Activated CD4-positive, alpha-beta T cell treated with anti-CD3 and anti-CD28 coated beads for 36 hours (primary cell): ENCODE results near the gene ATOH7. TPM values are rescaled to one million over a fixed set of nuclear protein-coding genes. Genes with fewer than 3 reads are reported as not detected.
"Not testable (repeated sequence)": the region's sequence is repeated elsewhere in the genome, so short reads cannot be mapped to it uniquely, and the experiment has no call there.

Source experiments
- ATAC-seq: fragments of 200-7000 bp; cut with Tn5 transposase; one replicate; pipeline ENCODE4 v1.10.0; 2021; ENCODE audit warnings: mild to moderate bottlenecking, moderate library complexity
- CTCF ChIA-PET: fragments of 350-600 bp; sonication (Branson Sonifier 250); formaldehyde crosslinking; loops from one replicate; lab custom pipeline; 2021; ENCODE audit warnings: antibody characterized with exemption; lab: Charles Lee
- POLR2A ChIA-PET: fragments of 350-600 bp; sonication (Branson Sonifier 250); formaldehyde crosslinking; loops from one replicate; lab custom pipeline; 2021; ENCODE audit warnings: antibody characterized with exemption, inconsistent platforms; lab: Charles Lee
- DNase-seq: peaks from one replicate; pipeline ENCODE4 v3.0.0-alpha.2; 2020
- H3K27ac Mint-ChIP-seq: one replicate; pipeline ENCODE4 v1.8.0; 2021; ENCODE audit warnings: mixed read lengths
- H3K27me3 Mint-ChIP-seq: one replicate; pipeline ENCODE4 v1.8.0; 2021; ENCODE audit warnings: mixed read lengths
- H3K36me3 Mint-ChIP-seq: one replicate; pipeline ENCODE4 v1.8.0; 2021; ENCODE audit warnings: low read depth, mixed read lengths
- H3K4me1 Mint-ChIP-seq: one replicate; pipeline ENCODE4 v1.8.0; 2021; ENCODE audit warnings: mixed read lengths
- H3K4me3 Mint-ChIP-seq: one replicate; pipeline ENCODE4 v1.8.0; 2021; ENCODE audit warnings: mild to moderate bottlenecking, moderate library complexity, mixed read lengths
- H3K9me3 Mint-ChIP-seq: one replicate; pipeline ENCODE4 v1.8.0; 2021; ENCODE audit warnings: low read depth, mixed read lengths
- intact Hi-C, 2 experiments: fragments of 100-400 bp; cut with DNase I in 1 of 2; cut with micrococcal nuclease in 1 of 2; formaldehyde crosslinking; loops; one replicate each; pipeline versions ENCODE4 v1.14.2 to v1.15.1; 2022 to 2024; cut with DNase I, micrococcal nuclease
- total RNA-seq, 2 experiments: library from RNA; stranded (reverse); gene quantifications; one replicate each; pipeline ENCODE4 v1.2.3, GENCODE V29; 2021

Gene ATOH7
- total RNA-seq, 2 experiments from 2014 or later = not detected

DNA sequence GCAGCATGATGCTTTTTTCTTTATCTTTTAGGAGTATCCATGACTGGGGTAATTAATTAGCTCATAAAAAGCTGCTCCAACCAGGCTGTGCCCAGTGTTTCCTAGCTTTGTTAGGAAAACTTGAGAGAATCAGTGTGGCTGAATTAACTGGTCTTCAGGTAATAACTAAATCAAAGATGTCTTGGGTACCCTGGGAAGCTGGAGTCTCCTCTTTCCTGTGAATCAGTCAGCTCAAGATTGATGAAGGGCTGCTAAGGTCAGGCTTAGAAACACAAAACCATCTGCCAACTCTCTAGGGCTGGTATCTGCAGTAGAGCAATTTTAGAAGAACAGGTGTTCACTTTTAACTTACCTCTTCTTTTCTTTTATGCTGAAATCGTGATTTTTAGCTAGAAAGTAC is 21.4 kb upstream of the ATOH7 start:
- Mint-ChIP-seq H3K36me3 (no peaks in the 10 kb centered on the region), H3K9me3 (no peaks in the 10 kb centered on the region), H3K27me3 (peaks cover 3% of the 10 kb centered on the region), H3K4me3 (no peak overlapping the region), H3K4me1 (peaks cover 7% of the 10 kb centered on the region), H3K27ac (no peak overlapping the region)
- CTCF ChIA-PET = interaction anchor here (1.0 to 1.2 kb wide), 3 partner anchors 41 to 95 kb away, joined by 3 to 8 read pairs (median 7); no protein-coding TSS in a partner anchor
- no peak for ATAC-seq
- POLR2A ChIA-PET = interaction anchor here (0.7 kb wide), 1 partner anchor 328 kb away, joined by 7 read pairs; no protein-coding TSS in a partner anchor
- DNase-seq = no peak
- intact Hi-C loops = no loop called here

- intact Hi-C loops = no loop called here
- Mint-ChIP-seq H3K36me3 (no peaks in the 10 kb centered on the region), H3K9me3 (no peaks in the 10 kb centered on the region), H3K27me3 (peaks cover 3% of the 10 kb centered on the region), H3K4me3 (no peak overlapping the region), H3K4me1 (peaks cover 7% of the 10 kb centered on the region), H3K27ac (no peak overlapping the region)
- no peak for DNase-seq
- ChIA-PET POLR2A (no interaction called here), CTCF (interaction anchor here (1.0 kb wide), 1 partner anchor 51 kb away, joined by 3 read pairs; no protein-coding TSS in a partner anchor)
- ATAC-seq = no peak
Observed at GRCh38 chr10:68251625-68252495, 19.9 kb upstream of the ATOH7 start.

DNA sequence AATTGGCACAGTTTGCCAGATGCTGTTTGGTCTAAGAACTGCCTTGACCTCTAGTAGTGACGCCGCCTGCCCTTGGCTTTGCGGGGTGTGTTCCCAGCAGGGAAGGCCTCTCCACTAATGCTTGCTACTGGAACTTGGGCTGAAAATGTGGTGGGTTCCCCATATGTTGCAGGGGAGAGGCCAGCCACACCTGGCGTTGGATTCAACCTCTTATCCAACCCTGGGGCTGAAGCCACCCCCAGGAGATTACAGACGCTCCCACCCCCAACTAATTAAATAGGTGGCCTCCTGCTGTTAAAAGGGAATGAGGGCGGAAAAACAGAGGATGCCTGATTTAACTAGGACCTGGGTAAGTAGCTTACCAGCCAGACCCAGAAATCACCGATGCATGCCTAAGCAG is 19.2 kb upstream of the ATOH7 start:
- intact Hi-C loops = no loop called here
- H3K9me3 Mint-ChIP-seq = no peaks in the 10 kb centered on the region
- peaks cover 7% of the 10 kb centered on the region for H3K4me1 Mint-ChIP-seq
- ATAC-seq (no peak), DNase-seq (no peak)
- H3K27ac Mint-ChIP-seq = no peak overlapping the region
- ChIA-PET POLR2A (no interaction called here), CTCF (no interaction called here)
- H3K27me3 Mint-ChIP-seq = peaks cover 3% of the 10 kb centered on the region
- no peaks in the 10 kb centered on the region for H3K36me3 Mint-ChIP-seq
- H3K4me3 Mint-ChIP-seq = no peak overlapping the region

DNA sequence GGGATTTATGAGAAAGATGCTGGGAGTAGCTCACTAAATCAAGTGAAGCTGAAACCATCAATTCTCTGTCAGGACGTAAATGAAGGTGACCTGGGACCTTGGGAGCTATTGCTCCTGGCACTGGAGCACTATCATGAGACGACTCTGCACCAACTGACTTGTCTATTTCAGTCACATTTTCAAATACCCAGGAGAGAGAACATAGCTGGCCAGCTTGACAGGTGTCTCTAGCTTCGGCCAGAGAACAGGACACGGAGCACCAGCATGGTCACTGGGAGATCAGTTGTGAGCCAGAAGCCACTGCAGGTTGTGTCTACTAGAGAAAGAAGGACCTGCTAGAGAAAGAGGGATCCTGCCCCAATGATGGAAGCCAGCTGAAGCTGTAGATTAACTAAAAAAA is 17.4 kb upstream of the ATOH7 start:
- no peaks in the 10 kb centered on the region for H3K36me3 Mint-ChIP-seq
- no peaks in the 10 kb centered on the region for H3K27me3 Mint-ChIP-seq
- H3K4me1 Mint-ChIP-seq = peaks cover 7% of the 10 kb centered on the region
- no peak overlapping the region for H3K27ac Mint-ChIP-seq
- ChIA-PET POLR2A (no interaction called here), CTCF (interaction anchor here (0.8 kb wide), 1 partner anchor 52 kb away, joined by 3 read pairs; no protein-coding TSS in a partner anchor)
- DNase-seq = no peak
- no peak overlapping the region for H3K4me3 Mint-ChIP-seq
- H3K9me3 Mint-ChIP-seq = no peaks in the 10 kb centered on the region
- ATAC-seq = no peak
- intact Hi-C loops = no loop called here

DNA sequence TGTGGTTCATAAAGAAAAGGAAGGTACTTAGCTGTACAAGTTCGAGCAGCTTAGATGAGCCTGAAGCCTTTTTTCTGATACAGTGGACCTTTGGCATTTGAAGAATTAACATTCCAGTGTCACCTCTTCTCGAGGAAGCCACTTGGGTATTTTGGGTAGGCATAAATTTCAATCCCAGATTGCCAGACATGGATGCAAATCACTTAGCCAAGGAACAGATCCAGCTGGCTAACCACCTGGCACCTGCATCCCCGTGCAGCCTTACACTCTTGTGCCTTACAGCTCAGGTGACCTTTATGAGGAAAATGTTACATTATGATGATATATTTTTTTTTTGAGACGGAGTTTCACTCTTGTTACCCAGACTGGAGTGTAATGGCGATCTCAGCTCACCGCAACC is 16.0 kb upstream of the ATOH7 start:
- CTCF ChIA-PET = interaction anchor here (0.7 kb wide), 1 partner anchor 345 kb away, joined by 4 read pairs; no protein-coding TSS in a partner anchor
- intact Hi-C loops = no loop called here
- POLR2A ChIA-PET = interaction anchor here (0.7 kb wide), 1 partner anchor 12 kb away, joined by 6 read pairs; no protein-coding TSS in a partner anchor
- H3K36me3 Mint-ChIP-seq = no peaks in the 10 kb centered on the region
- ATAC-seq = no peak
- peaks cover 7% of the 10 kb centered on the region for H3K4me1 Mint-ChIP-seq
- DNase-seq = no peak
- no peak overlapping the region for H3K27ac Mint-ChIP-seq
- H3K27me3 Mint-ChIP-seq = no peaks in the 10 kb centered on the region
- no peaks in the 10 kb centered on the region for H3K9me3 Mint-ChIP-seq
- H3K4me3 Mint-ChIP-seq = no peak overlapping the region

- H3K4me1 Mint-ChIP-seq, H3K36me3 Mint-ChIP-seq, H3K9me3 Mint-ChIP-seq, H3K4me3 Mint-ChIP-seq, intact Hi-C loops, DNase-seq, H3K27me3 Mint-ChIP-seq, H3K27ac Mint-ChIP-seq, ATAC-seq, POLR2A ChIA-PET: not testable (repeated sequence)
- CTCF ChIA-PET = interaction anchor here (0.8 kb wide), 1 partner anchor 360 kb away, joined by 3 read pairs; no protein-coding TSS in a partner anchor
Observed at GRCh38 chr10:68246397-68246796, 14.5 kb upstream of the ATOH7 start.

GRCh38 chr10:68242051-68242450 is 10.1 kb upstream of the ATOH7 start:
- ATAC-seq (no peak), DNase-seq (no peak)
- Mint-ChIP-seq H3K4me1 (no peaks in the 10 kb centered on the region), H3K36me3 (no peaks in the 10 kb centered on the region), H3K4me3 (no peak overlapping the region), H3K27me3 (no peaks in the 10 kb centered on the region), H3K27ac (no peak overlapping the region), H3K9me3 (no peaks in the 10 kb centered on the region)
- POLR2A ChIA-PET = no interaction called here
- CTCF ChIA-PET = no interaction called here
- intact Hi-C loops = no loop called here

DNA sequence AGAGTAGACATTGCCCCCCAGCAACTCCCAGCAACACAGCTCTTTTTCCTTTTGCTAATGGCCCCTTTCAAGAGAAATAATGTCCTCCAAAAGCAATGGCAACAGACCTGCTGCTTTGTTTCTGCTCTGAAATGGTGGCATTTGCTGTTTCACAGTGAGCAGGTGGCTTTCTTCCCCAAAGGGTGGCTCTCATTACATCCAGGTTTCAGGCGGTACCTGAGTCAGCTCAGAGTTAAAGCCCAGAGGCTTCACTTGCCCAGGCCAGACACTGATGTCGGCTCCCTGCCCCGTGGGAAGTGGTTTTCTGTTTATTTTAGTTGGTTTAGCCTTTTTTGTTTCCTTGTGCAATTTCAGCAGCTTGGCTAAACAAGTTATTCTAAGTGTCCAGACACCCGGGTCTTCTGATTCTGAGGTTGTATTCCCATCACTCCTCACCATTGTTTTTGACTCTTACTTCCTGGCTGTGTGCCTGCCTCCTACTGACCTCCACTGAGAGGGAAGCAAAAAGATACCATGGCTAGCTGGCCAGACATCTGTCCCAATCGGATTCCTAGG is 7.8 kb upstream of the ATOH7 start:
- H3K27ac Mint-ChIP-seq = no peak overlapping the region
- H3K27me3 Mint-ChIP-seq = no peaks in the 10 kb centered on the region
- no peaks in the 10 kb centered on the region for H3K4me1 Mint-ChIP-seq
- no peaks in the 10 kb centered on the region for H3K36me3 Mint-ChIP-seq
- H3K9me3 Mint-ChIP-seq = no peaks in the 10 kb centered on the region
- DNase-seq (no peak), ATAC-seq (no peak)
- intact Hi-C loops = no loop called here
- POLR2A ChIA-PET = no interaction called here
- CTCF ChIA-PET = interaction anchor here (0.5 kb wide), 1 partner anchor 44 kb away, joined by 3 read pairs; no protein-coding TSS in a partner anchor
- H3K4me3 Mint-ChIP-seq = no peak overlapping the region

- H3K27me3 Mint-ChIP-seq = no peaks in the 10 kb centered on the region
- CTCF ChIA-PET = no interaction called here
- no peak for ATAC-seq
- no peak overlapping the region for H3K4me3 Mint-ChIP-seq
- H3K27ac Mint-ChIP-seq = no peak overlapping the region
- no peaks in the 10 kb centered on the region for H3K36me3 Mint-ChIP-seq
- POLR2A ChIA-PET = no interaction called here
- intact Hi-C loops = no loop called here
- no peaks in the 10 kb centered on the region for H3K4me1 Mint-ChIP-seq
- DNase-seq = no peak
- H3K9me3 Mint-ChIP-seq = no peaks in the 10 kb centered on the region
Observed at GRCh38 chr10:68239069-68239468, 7.2 kb upstream of the ATOH7 start.

GRCh38 chr10:68238371-68238770 is 6.5 kb upstream of the ATOH7 start:
- DNase-seq (no peak), ATAC-seq (no peak)
- H3K4me3 Mint-ChIP-seq = no peak overlapping the region
- no peak overlapping the region for H3K27ac Mint-ChIP-seq
- H3K4me1 Mint-ChIP-seq = no peaks in the 10 kb centered on the region
- ChIA-PET POLR2A (no interaction called here), CTCF (no interaction called here)
- H3K36me3 Mint-ChIP-seq = no peaks in the 10 kb centered on the region
- intact Hi-C loops = no loop called here
- no peaks in the 10 kb centered on the region for H3K9me3 Mint-ChIP-seq
- peaks cover 6% of the 10 kb centered on the region for H3K27me3 Mint-ChIP-seq

- intact Hi-C loops = no loop called here
- Mint-ChIP-seq H3K9me3 (no peaks in the 10 kb centered on the region), H3K4me1 (no peaks in the 10 kb centered on the region), H3K36me3 (no peaks in the 10 kb centered on the region), H3K27me3 (peaks cover 12% of the 10 kb centered on the region), H3K4me3 (no peak overlapping the region), H3K27ac (no peak overlapping the region)
- CTCF ChIA-PET = interaction anchor here (1.5 kb wide), 1 partner anchor 65 kb away, joined by 4 read pairs; no protein-coding TSS in a partner anchor
- no peak for ATAC-seq
- DNase-seq = no peak
- POLR2A ChIA-PET = interaction anchor here (0.6 kb wide), 1 partner anchor 57 kb away, joined by 5 read pairs; no protein-coding TSS in a partner anchor
Observed at GRCh38 chr10:68237173-68237572, 5.3 kb upstream of the ATOH7 start.
